ENCODE results near the gene DZANK1.
"Not testable (repeated sequence)": the region's sequence is repeated elsewhere in the genome, so short reads cannot be mapped to it uniquely, and the experiment has no call there.

Gene DZANK1

DNA sequence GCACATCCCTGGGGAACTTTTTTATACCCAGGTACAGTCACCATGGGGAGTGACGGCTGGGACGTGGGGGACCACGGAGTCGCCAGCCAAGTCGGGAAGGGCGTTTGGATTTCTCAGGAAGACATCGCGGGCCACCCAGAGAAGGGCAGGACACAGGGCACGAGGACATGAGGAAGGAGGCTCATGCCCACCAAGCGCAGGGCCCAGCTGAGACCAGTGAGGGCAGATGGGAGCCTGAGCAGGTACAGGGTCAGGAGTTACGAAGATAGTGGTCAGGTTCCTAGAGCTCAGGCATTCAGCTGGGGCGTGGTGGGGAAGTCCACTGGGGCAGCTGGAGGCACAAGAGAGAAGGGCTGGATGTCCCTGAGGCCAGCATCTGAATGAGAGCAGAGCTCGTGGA, 103.9 kb downstream of the DZANK1 start:
- H2AFZ ChIP-seq, result no peak overlapping the region
- no peaks in the 10 kb centered on the region for H3K27me3 ChIP-seq (ENCODE audit: control insufficient read depth, insufficient read depth, low read length)
- no peak overlapping the region for H3K9ac ChIP-seq
- H3K4me1 ChIP-seq, result no peaks in the 10 kb centered on the region
- no peak overlapping the region for H3K4me2 ChIP-seq (ENCODE audit: low read length)
- H3K79me2 ChIP-seq, result no peaks in the 10 kb centered on the region
- H3K36me3 ChIP-seq (ENCODE audit: control insufficient read depth, insufficient read depth, low read length), result no peaks in the 10 kb centered on the region
- no peaks in the 10 kb centered on the region for H3K9me3 ChIP-seq (ENCODE audit: control insufficient read depth, low read length)
- H3K4me3 ChIP-seq (ENCODE audit: low read depth, low read length), result no peak overlapping the region
- no peak for TF ChIP-seq CTCF (IDR thresholded peaks at IDR 0.05)
- H3K27ac ChIP-seq, result no peak overlapping the region

GRCh38 chr20:18361678-18362077, 105.2 kb downstream of the DZANK1 start:
- Histone ChIP-seq H3K36me3 (ENCODE audit: control insufficient read depth, insufficient read depth, low read length) (no peaks in the 10 kb centered on the region), H3K79me2 (no peaks in the 10 kb centered on the region), H3K4me2 (ENCODE audit: low read length) (no peak overlapping the region), H3K4me1 (no peaks in the 10 kb centered on the region), H2AFZ (no peak overlapping the region), H3K9me3 (ENCODE audit: control insufficient read depth, low read length) (no peaks in the 10 kb centered on the region), H3K4me3 (ENCODE audit: low read depth, low read length) (no peak overlapping the region), H3K27me3 (ENCODE audit: control insufficient read depth, insufficient read depth, low read length) (no peaks in the 10 kb centered on the region), H3K9ac (no peak overlapping the region), H3K27ac (no peak overlapping the region)
- TF ChIP-seq CTCF (IDR thresholded peaks at IDR 0.05), result no peak

GRCh38 chr20:18360635-18361034, 106.2 kb downstream of the DZANK1 start:
- Histone ChIP-seq H3K4me2 (ENCODE audit: low read length) (no peak overlapping the region), H3K4me1 (no peaks in the 10 kb centered on the region), H3K27me3 (ENCODE audit: control insufficient read depth, insufficient read depth, low read length) (no peaks in the 10 kb centered on the region), H3K9me3 (ENCODE audit: control insufficient read depth, low read length) (no peaks in the 10 kb centered on the region), H3K27ac (no peak overlapping the region), H3K79me2 (no peaks in the 10 kb centered on the region), H3K36me3 (ENCODE audit: control insufficient read depth, insufficient read depth, low read length) (no peaks in the 10 kb centered on the region), H2AFZ (peak overlapping the region; percentile 6), H3K9ac (no peak overlapping the region), H3K4me3 (ENCODE audit: low read depth, low read length) (no peak overlapping the region)
- TF ChIP-seq CTCF (IDR thresholded peaks at IDR 0.05), result no peak

DNA sequence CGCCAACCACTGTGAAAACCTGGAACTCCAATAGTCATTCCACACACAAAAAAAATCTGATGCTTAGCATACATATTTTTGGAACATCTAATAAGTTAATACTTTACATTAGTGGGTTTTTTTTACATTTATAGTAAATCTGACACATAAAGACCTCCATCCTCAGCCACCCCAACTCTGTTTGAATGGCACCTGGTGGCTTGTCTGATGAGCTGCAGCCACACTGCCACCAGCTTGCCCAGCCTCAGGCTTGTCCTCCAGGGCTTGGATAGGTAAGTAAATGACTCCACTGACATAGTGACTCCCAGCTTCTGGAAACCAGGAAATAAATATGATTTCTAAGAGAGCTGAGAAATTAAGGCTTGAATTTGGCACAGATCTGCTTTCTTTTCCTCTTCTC, 107.0 kb downstream of the DZANK1 start:
- no peak overlapping the region for H3K4me2 ChIP-seq (ENCODE audit: low read length)
- H3K9me3 ChIP-seq (ENCODE audit: control insufficient read depth, low read length), result no peaks in the 10 kb centered on the region
- H3K27me3 ChIP-seq (ENCODE audit: control insufficient read depth, insufficient read depth, low read length), result no peaks in the 10 kb centered on the region
- no peak for TF ChIP-seq CTCF (IDR thresholded peaks at IDR 0.05)
- no peak overlapping the region for H3K4me3 ChIP-seq (ENCODE audit: low read depth, low read length)
- no peaks in the 10 kb centered on the region for H3K79me2 ChIP-seq
- no peak overlapping the region for H2AFZ ChIP-seq
- no peaks in the 10 kb centered on the region for H3K36me3 ChIP-seq (ENCODE audit: control insufficient read depth, insufficient read depth, low read length)
- no peak overlapping the region for H3K27ac ChIP-seq
- no peak overlapping the region for H3K9ac ChIP-seq
- no peaks in the 10 kb centered on the region for H3K4me1 ChIP-seq

GRCh38 chr20:18349749-18350148, 117.1 kb downstream of the DZANK1 start:
- not testable (repeated sequence) for H3K4me2 ChIP-seq (ENCODE audit: low read length); H3K4me1 ChIP-seq; H3K79me2 ChIP-seq; H2AFZ ChIP-seq; H3K27me3 ChIP-seq (ENCODE audit: control insufficient read depth, insufficient read depth, low read length); H3K4me3 ChIP-seq (ENCODE audit: low read depth, low read length); H3K27ac ChIP-seq; H3K9ac ChIP-seq; H3K9me3 ChIP-seq (ENCODE audit: control insufficient read depth, low read length); H3K36me3 ChIP-seq (ENCODE audit: control insufficient read depth, insufficient read depth, low read length)
